CD4-positive, alpha-beta memory T cell (primary cell): ENCODE results near the gene AGAP1. TPM values are rescaled to one million over a fixed set of nuclear protein-coding genes. Genes with fewer than 3 reads are reported as not detected.
A peak's percentile ranks its signal among the peaks of the same experiment; 100 is the strongest.

Experiments
- CTCF ChIA-PET: fragments of 350-600 bp; sonication (Branson Sonifier 250); formaldehyde crosslinking; loops from one replicate; lab custom pipeline; 2021; ENCODE audit warnings: inconsistent platforms; ENCODE audit not compliant: partially characterized antibody; lab: Charles Lee
- POLR2A ChIA-PET: fragments of 350-600 bp; sonication (Branson Sonifier 250); formaldehyde crosslinking; loops from one replicate; lab custom pipeline; 2021; ENCODE audit not compliant: partially characterized antibody; lab: Charles Lee
- DNase-seq, 5 donors: peaks; one replicate each; pipeline versions ENCODE4 v3.0.0 to v3.0.0-alpha.2; 2020 to 2022; ENCODE audit warnings: mixed read lengths in 1 of 5
- H3K27ac ChIP-seq: one replicate; pipeline ENCODE4 v1.7.0; 2013; ENCODE audit warnings: low read depth, low read length
- H3K27me3 ChIP-seq: 2 replicates; pipeline ENCODE4 v1.7.0; 2013; ENCODE audit warnings: mild to moderate bottlenecking, low read length, moderate library complexity; ENCODE audit not compliant: insufficient read depth
- H3K36me3 ChIP-seq: 2 replicates; pipeline ENCODE4 v1.7.0; 2013; ENCODE audit warnings: mild to moderate bottlenecking, low read length, moderate library complexity; ENCODE audit not compliant: insufficient read depth
- H3K4me1 ChIP-seq: 2 replicates; pipeline ENCODE4 v1.7.0; 2013; ENCODE audit warnings: mild to moderate bottlenecking, low read length, moderate library complexity; ENCODE audit not compliant: insufficient read depth
- H3K4me3 ChIP-seq, 2 donors: one replicate each; pipeline ENCODE4 v1.7.0; 2013; ENCODE audit warnings: low read length in 2 of 2, mild to moderate bottlenecking in 1 of 2
- H3K9me3 ChIP-seq, 2 donors: one replicate each; pipeline ENCODE4 v1.7.0; 2013; ENCODE audit warnings: low read length in 2 of 2, control low read depth in 1 of 2; ENCODE audit not compliant: control insufficient read depth in 1 of 2
- H3K27ac Mint-ChIP-seq, 7 donors: one replicate each; pipeline ENCODE4 v1.8.0; 2020 to 2021; ENCODE audit warnings: mixed read lengths in 7 of 7, mild to moderate bottlenecking in 6 of 7, inconsistent platforms in 3 of 7, moderate library complexity in 3 of 7
- H3K27me3 Mint-ChIP-seq, 2 donors: one replicate each; pipeline ENCODE4 v1.8.0; 2020 to 2021; ENCODE audit warnings: mixed read lengths in 2 of 2
- H3K36me3 Mint-ChIP-seq, 2 donors: one replicate each; pipeline ENCODE4 v1.8.0; 2020 to 2021; ENCODE audit warnings: mixed read lengths in 2 of 2, inconsistent platforms in 1 of 2, mild to moderate bottlenecking in 1 of 2
- H3K4me1 Mint-ChIP-seq, 4 donors: one replicate each; pipeline ENCODE4 v1.8.0; 2020 to 2021; ENCODE audit warnings: mixed read lengths in 4 of 4, mild to moderate bottlenecking in 1 of 4
- H3K4me3 Mint-ChIP-seq, 8 donors: one replicate each; pipeline ENCODE4 v1.8.0; 2020 to 2021; ENCODE audit warnings: mixed read lengths in 8 of 8, mild to moderate bottlenecking in 7 of 8, moderate library complexity in 6 of 8, inconsistent platforms in 3 of 8
- H3K9me3 Mint-ChIP-seq, 8 donors: one replicate each; pipeline ENCODE4 v1.8.0; 2020 to 2021; ENCODE audit warnings: mixed read lengths in 8 of 8, mild to moderate bottlenecking in 5 of 8, inconsistent platforms in 3 of 8, moderate library complexity in 1 of 8
- intact Hi-C: fragments of 100-400 bp; cut with micrococcal nuclease; formaldehyde crosslinking; loops from one replicate; pipeline ENCODE4 v1.15.1; 2023
- polyA plus RNA-seq, 2 donors: library from polyadenylated mRNA; unstranded; fragments of 300-500 nt; fragmentation: Illumina TruSeq; gene quantifications; one replicate each; pipeline ENCODE4 v1.2.3, GENCODE V29; 2021
- total RNA-seq, 2 experiments: library from RNA; stranded (reverse); gene quantifications; one replicate each; pipeline ENCODE4 v1.2.3, GENCODE V29; 2021

The AGAP1 gene
- total and polyA plus RNA-seq, 4 experiments from 2014 or later: 0.24 to 2.9 (median 1.9) TPM

DNA sequence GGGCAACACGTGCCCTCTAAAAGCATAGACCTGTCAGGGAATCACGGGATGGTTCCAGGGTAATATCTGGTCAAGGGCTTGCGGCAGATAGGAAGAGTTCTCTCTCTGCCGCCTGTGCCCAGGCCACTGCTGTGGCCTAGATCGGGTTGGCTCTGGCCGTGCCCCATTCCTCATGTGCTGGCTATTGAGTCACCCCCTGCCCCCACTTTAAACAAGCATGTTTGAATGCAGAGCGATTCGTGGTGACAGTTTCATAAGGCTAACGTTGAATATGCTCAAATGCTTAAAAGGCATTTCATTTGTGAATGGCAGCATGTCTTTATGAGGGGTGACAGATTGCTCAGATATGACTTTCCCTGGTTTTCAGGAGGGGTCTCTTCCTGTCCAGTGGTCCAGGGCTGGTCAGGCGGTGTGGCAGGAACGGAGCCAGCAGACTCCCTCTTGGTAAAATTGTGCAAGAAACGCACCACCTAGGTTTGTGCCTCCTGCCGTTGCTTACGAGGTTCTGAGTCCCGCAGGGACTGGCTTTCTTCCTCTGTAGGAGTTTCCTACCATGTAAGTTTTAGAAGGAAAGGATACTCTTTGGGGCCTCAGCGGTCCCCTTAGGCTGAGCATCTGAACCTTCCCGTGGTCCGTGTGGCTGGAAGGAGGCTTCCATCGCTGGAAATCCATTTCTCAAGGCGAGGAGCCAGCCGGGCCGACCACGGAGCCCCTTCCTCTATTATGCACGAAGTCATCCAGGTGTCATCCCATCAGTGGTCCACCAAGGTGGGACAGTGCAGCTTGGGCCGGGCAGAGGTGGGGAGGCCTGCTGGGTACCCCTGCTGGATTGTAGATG is 50.2 kb downstream of the AGAP1 start:
- ChIA-PET POLR2A (no interaction called here), CTCF (no interaction called here)
- peaks cover 0 to 2% (median 0%) of the 10 kb centered on the region in 8 donors for H3K9me3 Mint-ChIP-seq
- Histone ChIP-seq H3K27ac (no peak overlapping the region), H3K27me3 (no peaks in the 10 kb centered on the region), H3K9me3 (no peaks in the 10 kb centered on the region), H3K36me3 (no peaks in the 10 kb centered on the region), H3K4me1 (no peaks in the 10 kb centered on the region), H3K4me3 (no peak overlapping the region)
- no peak overlapping the region for H3K27ac Mint-ChIP-seq
- peaks cover 2 to 4% of the 10 kb centered on the region in 2 donors for H3K27me3 Mint-ChIP-seq
- H3K4me3 Mint-ChIP-seq: no peak overlapping the region
- intact Hi-C loops: no loop called here
- H3K36me3 Mint-ChIP-seq: no peaks in the 10 kb centered on the region
- DNase-seq: no peak
- no peaks in the 10 kb centered on the region for H3K4me1 Mint-ChIP-seq

DNA sequence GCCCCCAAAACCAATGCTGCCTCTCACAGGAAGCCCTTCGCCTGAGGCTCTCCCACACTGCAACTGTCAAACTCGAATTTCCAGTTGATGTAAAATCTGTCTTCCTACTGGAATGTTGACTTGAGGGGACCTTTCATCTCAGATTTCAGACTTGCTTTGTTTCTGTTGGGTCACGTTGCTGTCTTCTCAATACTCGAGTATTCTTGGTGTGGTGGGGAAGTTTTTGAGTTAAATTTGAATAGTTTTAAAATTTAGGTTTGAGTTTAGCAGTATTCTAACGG is 50.8 kb downstream of the AGAP1 start:
- no peak overlapping the region for H3K4me3 Mint-ChIP-seq
- no peak overlapping the region for H3K27ac ChIP-seq
- H3K27ac Mint-ChIP-seq: no peak overlapping the region
- no peak for DNase-seq
- no peaks in the 10 kb centered on the region for H3K4me1 Mint-ChIP-seq
- H3K36me3 Mint-ChIP-seq: no peaks in the 10 kb centered on the region
- H3K27me3 Mint-ChIP-seq: peaks cover 3 to 4% of the 10 kb centered on the region in 2 donors
- ChIA-PET POLR2A (no interaction called here), CTCF (no interaction called here)
- no peaks in the 10 kb centered on the region for H3K36me3 ChIP-seq
- H3K27me3 ChIP-seq: no peaks in the 10 kb centered on the region
- H3K4me1 ChIP-seq: no peaks in the 10 kb centered on the region
- peaks cover 0 to 2% (median 0%) of the 10 kb centered on the region in 8 donors for H3K9me3 Mint-ChIP-seq
- no peaks in the 10 kb centered on the region for H3K9me3 ChIP-seq
- H3K4me3 ChIP-seq: no peak overlapping the region
- intact Hi-C loops: no loop called here

- Histone ChIP-seq H3K27me3 (no peaks in the 10 kb centered on the region), H3K36me3 (no peaks in the 10 kb centered on the region), H3K9me3 (no peaks in the 10 kb centered on the region), H3K4me3 (no peak overlapping the region), H3K4me1 (no peaks in the 10 kb centered on the region), H3K27ac (no peak overlapping the region)
- ChIA-PET POLR2A (no interaction called here), CTCF (no interaction called here)
- peaks cover 0 to 2% (median 0%) of the 10 kb centered on the region in 8 donors for H3K9me3 Mint-ChIP-seq
- no peaks in the 10 kb centered on the region for H3K4me1 Mint-ChIP-seq
- no peaks in the 10 kb centered on the region for H3K36me3 Mint-ChIP-seq
- no peak for DNase-seq
- no peak overlapping the region for H3K27ac Mint-ChIP-seq
- intact Hi-C loops: no loop called here
- no peak overlapping the region for H3K4me3 Mint-ChIP-seq
- H3K27me3 Mint-ChIP-seq: peaks cover 3 to 4% of the 10 kb centered on the region in 2 donors
Observed at GRCh38 chr2:235545339-235546150, 51.7 kb downstream of the AGAP1 start.

DNA sequence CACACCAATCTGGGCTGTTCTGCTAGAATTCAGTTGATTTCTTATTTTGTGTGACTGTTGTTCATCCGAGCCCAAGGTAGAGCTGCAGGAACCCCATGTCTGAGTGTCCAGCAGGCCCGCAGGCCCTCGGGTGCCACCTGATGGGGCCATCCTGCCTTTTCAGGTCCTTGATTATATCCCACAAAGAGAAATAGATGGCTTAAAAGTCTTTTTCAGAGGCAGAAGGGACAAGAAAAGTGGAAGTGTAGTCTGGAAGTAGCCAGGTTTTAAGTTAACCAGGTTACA is 52.2 kb downstream of the AGAP1 start:
- Mint-ChIP-seq H3K4me3 (no peak overlapping the region), H3K27ac (no peak overlapping the region), H3K4me1 (no peaks in the 10 kb centered on the region), H3K9me3 (peaks cover 0 to 2% (median 0%) of the 10 kb centered on the region in 8 donors), H3K36me3 (no peaks in the 10 kb centered on the region), H3K27me3 (peaks cover 2 to 3% of the 10 kb centered on the region in 2 donors)
- Histone ChIP-seq H3K27ac (no peak overlapping the region), H3K36me3 (no peaks in the 10 kb centered on the region), H3K4me3 (no peak overlapping the region), H3K4me1 (no peaks in the 10 kb centered on the region), H3K9me3 (no peaks in the 10 kb centered on the region), H3K27me3 (no peaks in the 10 kb centered on the region)
- ChIA-PET POLR2A (no interaction called here), CTCF (no interaction called here)
- intact Hi-C loops: no loop called here
- no peak for DNase-seq

DNA sequence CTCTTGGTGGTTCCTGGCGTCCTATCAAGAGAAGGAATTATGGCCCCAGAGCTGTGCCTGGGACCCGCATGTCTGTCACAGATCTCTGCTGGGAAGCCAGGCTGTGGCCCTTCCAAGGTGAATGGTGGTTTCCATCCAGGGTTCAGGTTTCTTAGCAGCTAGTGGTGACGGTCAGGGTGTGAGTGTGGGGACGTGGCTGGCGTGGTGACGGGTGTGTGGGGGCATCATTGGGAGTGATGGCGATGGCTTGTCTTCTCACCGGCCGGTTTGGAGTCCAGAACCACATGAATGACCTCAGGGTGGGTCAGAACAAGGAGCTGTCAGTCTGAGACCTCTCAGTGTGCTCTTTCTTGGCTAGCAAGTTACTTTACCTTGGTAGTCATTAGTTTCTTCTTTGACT is 52.6 kb downstream of the AGAP1 start:
- Mint-ChIP-seq H3K4me1 (no peaks in the 10 kb centered on the region), H3K4me3 (no peak overlapping the region), H3K36me3 (no peaks in the 10 kb centered on the region), H3K27me3 (peaks cover 2 to 3% of the 10 kb centered on the region in 2 donors), H3K9me3 (peaks cover 0 to 2% (median 0%) of the 10 kb centered on the region in 8 donors), H3K27ac (peak overlapping the region in 1 of 7 donors; percentile 16)
- Histone ChIP-seq H3K36me3 (no peaks in the 10 kb centered on the region), H3K4me3 (no peak overlapping the region), H3K27ac (no peak overlapping the region), H3K9me3 (no peaks in the 10 kb centered on the region), H3K4me1 (no peaks in the 10 kb centered on the region), H3K27me3 (no peaks in the 10 kb centered on the region)
- no peak for DNase-seq
- POLR2A ChIA-PET: no interaction called here
- CTCF ChIA-PET: no interaction called here
- intact Hi-C loops: no loop called here

- Histone ChIP-seq H3K4me3 (no peak overlapping the region), H3K36me3 (no peaks in the 10 kb centered on the region), H3K27ac (no peak overlapping the region), H3K27me3 (no peaks in the 10 kb centered on the region), H3K9me3 (no peaks in the 10 kb centered on the region), H3K4me1 (no peaks in the 10 kb centered on the region)
- ChIA-PET CTCF (no interaction called here), POLR2A (no interaction called here)
- H3K9me3 Mint-ChIP-seq: peaks cover 0 to 5% (median 0%) of the 10 kb centered on the region in 8 donors
- H3K36me3 Mint-ChIP-seq: no peaks in the 10 kb centered on the region
- no peak overlapping the region for H3K27ac Mint-ChIP-seq
- peaks cover 4 to 13% of the 10 kb centered on the region in 2 donors for H3K27me3 Mint-ChIP-seq
- no peak for DNase-seq
- H3K4me3 Mint-ChIP-seq: no peak overlapping the region
- peaks cover 0 to 3% (median 0%) of the 10 kb centered on the region in 4 donors for H3K4me1 Mint-ChIP-seq
- intact Hi-C loops: no loop called here
Observed at GRCh38 chr2:235549735-235550377, 56.0 kb downstream of the AGAP1 start.

GRCh38 chr2:235550378-235550760 is 56.5 kb downstream of the AGAP1 start:
- CTCF ChIA-PET: no interaction called here

More at GRCh38 chr2:235550378-235550760, 56.5 kb downstream of the AGAP1 start:
- DNase-seq: no peak
- no peak overlapping the region for H3K27ac ChIP-seq
- POLR2A ChIA-PET: no interaction called here
- H3K36me3 ChIP-seq: no peaks in the 10 kb centered on the region
- H3K9me3 ChIP-seq: no peaks in the 10 kb centered on the region
- H3K4me3 ChIP-seq: no peak overlapping the region
- no peaks in the 10 kb centered on the region for H3K4me1 ChIP-seq
- Mint-ChIP-seq H3K36me3 (no peaks in the 10 kb centered on the region), H3K9me3 (peaks cover 0 to 5% (median 0%) of the 10 kb centered on the region in 8 donors), H3K4me1 (peaks cover 0 to 3% (median 0%) of the 10 kb centered on the region in 4 donors), H3K4me3 (no peak overlapping the region), H3K27ac (no peak overlapping the region), H3K27me3 (peaks cover 4 to 13% of the 10 kb centered on the region in 2 donors)
- intact Hi-C loops: no loop called here
- no peaks in the 10 kb centered on the region for H3K27me3 ChIP-seq
